ENCODE results near the gene BCDIN3D.

The BCDIN3D gene

DNA sequence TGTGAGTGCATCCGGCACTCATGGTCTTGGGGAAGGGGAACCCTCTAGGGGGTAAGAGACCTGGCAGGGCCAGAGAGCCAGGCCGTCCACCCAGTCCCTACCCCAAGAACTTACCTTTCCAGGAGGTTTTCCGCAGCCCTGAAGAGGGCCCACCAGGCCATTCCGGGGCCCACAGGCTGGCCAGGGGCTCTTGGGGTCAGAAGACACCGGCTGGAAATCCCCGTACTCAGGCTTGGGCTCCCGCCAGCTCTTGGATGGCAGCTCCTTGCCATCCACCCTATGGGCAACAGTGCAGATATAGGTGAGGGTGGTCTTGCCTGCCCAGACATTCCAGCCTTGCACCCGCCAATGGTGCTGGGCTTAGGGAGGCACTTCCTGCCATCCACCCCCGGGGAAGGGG lies 49.3 kb downstream of the BCDIN3D start:
- no peak overlapping the region for H3K4me3 ChIP-seq (ENCODE audit: low read length)
- H3K9ac ChIP-seq (ENCODE audit: low read length), result no peak overlapping the region
- DNase-seq (ENCODE audit: low read depth), result no peak
- no peaks in the 10 kb centered on the region for H3K9me3 ChIP-seq (ENCODE audit: control insufficient read depth, low read length)
- no peaks in the 10 kb centered on the region for H3K27me3 ChIP-seq (replicated peaks; ENCODE audit: control insufficient read depth, insufficient read depth, low read length)
- peaks cover 69% of the 10 kb centered on the region for H3K36me3 ChIP-seq (ENCODE audit: control insufficient read depth, insufficient read depth, low read length, severe bottlenecking)
- H3K4me1 ChIP-seq (ENCODE audit: control insufficient read depth, insufficient read depth, low read length), result no peaks in the 10 kb centered on the region

- H3K36me3 ChIP-seq (ENCODE audit: control insufficient read depth, insufficient read depth, low read length, severe bottlenecking), result peaks cover 63% of the 10 kb centered on the region
- H3K9me3 ChIP-seq (ENCODE audit: control insufficient read depth, low read length), result no peaks in the 10 kb centered on the region
- no peak overlapping the region for H3K9ac ChIP-seq (ENCODE audit: low read length)
- H3K4me3 ChIP-seq (ENCODE audit: low read length), result no peak overlapping the region
- no peak for DNase-seq (ENCODE audit: low read depth)
- no peaks in the 10 kb centered on the region for H3K27me3 ChIP-seq (replicated peaks; ENCODE audit: control insufficient read depth, insufficient read depth, low read length)
- H3K4me1 ChIP-seq (ENCODE audit: control insufficient read depth, insufficient read depth, low read length), result no peaks in the 10 kb centered on the region
These were observed 49.8 kb downstream of the BCDIN3D start for GRCh38 chr12:49792976-49793580.

GRCh38 chr12:49792181-49792970 lies 50.5 kb downstream of the BCDIN3D start:
- Histone ChIP-seq H3K4me3 (ENCODE audit: low read length) (no peak overlapping the region), H3K27me3 (replicated peaks; ENCODE audit: control insufficient read depth, insufficient read depth, low read length) (no peaks in the 10 kb centered on the region), H3K4me1 (ENCODE audit: control insufficient read depth, insufficient read depth, low read length) (no peaks in the 10 kb centered on the region), H3K9me3 (ENCODE audit: control insufficient read depth, low read length) (peaks cover 3% of the 10 kb centered on the region), H3K36me3 (ENCODE audit: control insufficient read depth, insufficient read depth, low read length, severe bottlenecking) (peaks cover 63% of the 10 kb centered on the region), H3K9ac (ENCODE audit: low read length) (no peak overlapping the region)
- no peak for DNase-seq (ENCODE audit: low read depth)

DNA sequence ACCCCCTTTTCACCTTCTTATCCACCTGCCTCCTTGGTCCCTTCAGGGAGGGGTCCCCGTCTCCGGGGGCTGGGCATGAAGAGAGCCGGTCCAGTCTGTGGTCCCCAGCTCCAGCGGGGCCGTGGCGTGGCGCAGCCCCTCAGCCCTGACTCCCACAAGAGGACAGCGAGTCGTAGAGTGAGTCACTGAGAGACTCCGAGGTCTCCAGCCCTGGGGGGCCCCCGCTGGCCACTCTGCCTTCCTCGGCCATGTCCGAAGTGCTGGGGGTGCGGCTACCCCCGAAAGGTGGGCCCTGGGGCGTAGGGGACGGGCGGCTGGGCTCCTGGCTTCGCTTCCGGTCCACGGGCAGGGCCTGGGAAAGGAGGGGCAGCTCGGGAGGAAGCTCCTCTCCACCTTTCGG lies 51.2 kb downstream of the BCDIN3D start:
- Histone ChIP-seq H3K36me3 (ENCODE audit: control insufficient read depth, insufficient read depth, low read length, severe bottlenecking) (peaks cover 56% of the 10 kb centered on the region), H3K4me1 (ENCODE audit: control insufficient read depth, insufficient read depth, low read length) (no peaks in the 10 kb centered on the region), H3K4me3 (ENCODE audit: low read length) (no peak overlapping the region), H3K9me3 (ENCODE audit: control insufficient read depth, low read length) (peaks cover 3% of the 10 kb centered on the region), H3K27me3 (replicated peaks; ENCODE audit: control insufficient read depth, insufficient read depth, low read length) (no peaks in the 10 kb centered on the region), H3K9ac (ENCODE audit: low read length) (no peak overlapping the region)
- no peak for DNase-seq (ENCODE audit: low read depth)

- Histone ChIP-seq H3K36me3 (ENCODE audit: control insufficient read depth, insufficient read depth, low read length, severe bottlenecking) (peaks cover 48% of the 10 kb centered on the region), H3K9me3 (ENCODE audit: control insufficient read depth, low read length) (peaks cover 3% of the 10 kb centered on the region), H3K4me3 (ENCODE audit: low read length) (no peak overlapping the region), H3K9ac (ENCODE audit: low read length) (no peak overlapping the region), H3K4me1 (ENCODE audit: control insufficient read depth, insufficient read depth, low read length) (no peaks in the 10 kb centered on the region), H3K27me3 (replicated peaks; ENCODE audit: control insufficient read depth, insufficient read depth, low read length) (no peaks in the 10 kb centered on the region)
- DNase-seq (ENCODE audit: low read depth), result no peak
These were observed 52.0 kb downstream of the BCDIN3D start for GRCh38 chr12:49790741-49791555.

GRCh38 chr12:49789992-49790391 lies 52.9 kb downstream of the BCDIN3D start:
- peaks cover 39% of the 10 kb centered on the region for H3K36me3 ChIP-seq (ENCODE audit: control insufficient read depth, insufficient read depth, low read length, severe bottlenecking)
- no peak for DNase-seq (ENCODE audit: low read depth)

GRCh38 chr12:49787672-49788071 lies 55.2 kb downstream of the BCDIN3D start:
- no peaks in the 10 kb centered on the region for H3K27me3 ChIP-seq (replicated peaks; ENCODE audit: control insufficient read depth, insufficient read depth, low read length)
- H3K9me3 ChIP-seq (ENCODE audit: control insufficient read depth, low read length), result peaks cover 3% of the 10 kb centered on the region
- peaks cover 23% of the 10 kb centered on the region for H3K36me3 ChIP-seq (ENCODE audit: control insufficient read depth, insufficient read depth, low read length, severe bottlenecking)
- H3K4me1 ChIP-seq (ENCODE audit: control insufficient read depth, insufficient read depth, low read length), result peaks cover 18% of the 10 kb centered on the region
- H3K9ac ChIP-seq (ENCODE audit: low read length), result no peak overlapping the region
- no peak overlapping the region for H3K4me3 ChIP-seq (ENCODE audit: low read length)
- DNase-seq (ENCODE audit: low read depth), result no peak

More at GRCh38 chr12:49789992-49790391, 52.9 kb downstream of the BCDIN3D start:
- Histone ChIP-seq H3K9me3 (ENCODE audit: control insufficient read depth, low read length) (peaks cover 3% of the 10 kb centered on the region), H3K9ac (ENCODE audit: low read length) (no peak overlapping the region), H3K4me3 (ENCODE audit: low read length) (no peak overlapping the region), H3K27me3 (replicated peaks; ENCODE audit: control insufficient read depth, insufficient read depth, low read length) (no peaks in the 10 kb centered on the region), H3K4me1 (ENCODE audit: control insufficient read depth, insufficient read depth, low read length) (peaks cover 1% of the 10 kb centered on the region)

Data from adipocyte (in vitro differentiated cells).